Adipose tissue (tissue), 3 donors: Measurements from ENCODE around the gene SAYSD1. TPM values are rescaled to one million over a fixed set of nuclear protein-coding genes. Genes with fewer than 3 reads are reported as not detected.

Source experiments
- H3K27ac ChIP-seq: one replicate; pipeline ENCODE4 v1.5.1; 2013; ENCODE audit warnings: low read depth, low read length
- WGBS, 3 donors: extraction: QIAGEN DNeasy Blood & Tissue Kit; methylation state at CpG; one replicate each; pipeline ENCODE4 v1.1.7; 2013; 5-methylcytosine and 5-hydroxymethylcytosine counted together
- polyA plus RNA-seq, 3 donors: library from polyadenylated mRNA; stranded (reverse); fragments of 200-250 nt; gene quantifications; one replicate each; pipeline ENCODE4 v1.2.3, GENCODE V29; 2013
- donor health status: healthy with polysubstance abuse.
- donor health status: Bipolar disorder and iron deficiency.
- donor health status: healthy.

The SAYSD1 gene
- polyA plus RNA-seq, 3 donors = 6.3 to 13.6 (median 8.2) TPM

DNA sequence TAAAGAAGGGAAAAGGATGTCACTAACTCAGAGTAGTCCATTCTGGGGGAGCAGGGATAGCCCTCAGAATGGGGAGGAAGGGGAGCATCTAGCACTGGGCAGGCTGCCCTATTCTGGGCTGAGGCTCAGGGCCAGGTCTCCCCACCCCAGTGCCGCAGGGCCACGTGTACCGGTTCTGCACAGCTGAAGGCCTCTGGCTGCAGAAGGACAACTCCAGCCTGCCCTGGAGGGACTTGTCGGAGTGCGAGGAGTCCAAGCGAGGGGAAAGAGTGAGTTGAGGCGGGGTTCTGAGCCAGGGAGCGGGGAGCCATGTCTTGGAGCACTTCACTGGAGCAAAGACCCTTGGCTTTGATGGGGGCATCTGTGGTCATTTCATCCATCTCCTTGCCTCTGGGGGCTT is 49.4 kb downstream of the SAYSD1 start:
- WGBS, 3 donors = 88 to 90% (median 90%) methylated on average over 8 of the region's 8 CpGs

GRCh38 chr6:39063526-39063925 is 51.5 kb downstream of the SAYSD1 start:
- H3K27ac ChIP-seq = no peak overlapping the region
- WGBS, 3 donors = 50 to 57% (median 56%) methylated on average over 1 of the region's 1 CpG

More for the DNA sequence above, 49.4 kb downstream of the SAYSD1 start:
- H3K27ac ChIP-seq = no peak overlapping the region

DNA sequence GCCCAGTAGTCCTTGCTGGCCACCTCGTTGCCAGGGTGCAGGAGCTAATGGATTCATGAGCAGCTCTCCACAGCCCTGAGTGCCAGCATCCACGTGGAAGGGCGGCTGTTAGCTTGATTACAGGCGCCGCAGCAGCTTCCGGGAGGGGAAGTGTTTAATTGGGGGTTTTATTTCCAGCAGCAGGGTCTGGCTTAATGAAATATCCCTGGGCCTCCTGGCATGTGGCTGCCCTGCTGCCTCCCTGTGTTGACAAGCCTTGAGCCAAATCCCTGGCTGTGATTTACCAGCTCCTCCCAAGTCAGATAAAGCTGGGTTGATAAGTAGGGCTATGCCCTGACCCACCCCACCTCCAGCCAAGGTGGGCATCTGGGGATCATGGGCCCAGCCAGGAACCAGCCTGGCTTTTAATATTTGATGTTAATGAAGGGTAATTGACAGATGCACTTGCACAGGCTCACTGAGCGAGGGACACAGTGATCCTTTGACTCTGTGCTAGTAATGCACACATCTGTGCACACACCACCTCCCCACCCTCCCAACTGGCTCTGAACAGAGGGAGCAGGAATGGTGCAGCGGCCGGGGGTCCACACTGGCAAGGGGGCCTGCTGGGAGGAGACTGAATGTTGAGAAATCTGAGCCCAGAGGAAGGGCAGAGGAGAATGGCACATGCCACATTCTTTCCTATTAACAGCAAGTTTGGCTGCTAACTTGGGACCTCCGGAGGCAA is 52.8 kb downstream of the SAYSD1 start:
- 42 to 65% (median 56%) methylated on average over 10 of the region's 10 CpGs for WGBS, 3 donors
- H3K27ac ChIP-seq = no peak overlapping the region

- WGBS, 3 donors = 72 to 81% (median 80%) methylated on average over 3 of the region's 3 CpGs
- H3K27ac ChIP-seq = no peak overlapping the region
Measured at GRCh38 chr6:39061588-39061987, 53.4 kb downstream of the SAYSD1 start.

DNA sequence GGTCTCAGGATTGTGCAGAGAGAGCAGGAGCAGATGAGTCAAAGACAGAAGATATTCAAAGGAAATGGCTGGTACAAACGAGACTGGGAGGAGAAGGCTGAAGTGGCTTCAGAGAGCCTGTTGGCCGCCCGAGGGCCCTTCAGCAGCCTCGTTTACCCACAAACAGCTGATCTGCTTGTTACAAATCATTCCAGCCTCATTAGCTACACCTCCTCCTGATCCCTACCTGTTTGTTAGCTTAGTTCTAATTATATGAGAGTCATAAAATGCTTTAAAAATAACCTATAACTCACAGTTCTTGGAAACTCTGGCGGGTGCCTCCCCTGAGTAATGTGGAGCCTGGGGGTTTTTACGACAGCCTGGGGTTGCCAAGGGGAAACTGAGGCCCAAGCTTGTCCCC is 53.8 kb downstream of the SAYSD1 start:
- no peak overlapping the region for H3K27ac ChIP-seq
- WGBS, 3 donors = 47 to 74% (median 53%) methylated on average over 6 of the region's 6 CpGs

DNA sequence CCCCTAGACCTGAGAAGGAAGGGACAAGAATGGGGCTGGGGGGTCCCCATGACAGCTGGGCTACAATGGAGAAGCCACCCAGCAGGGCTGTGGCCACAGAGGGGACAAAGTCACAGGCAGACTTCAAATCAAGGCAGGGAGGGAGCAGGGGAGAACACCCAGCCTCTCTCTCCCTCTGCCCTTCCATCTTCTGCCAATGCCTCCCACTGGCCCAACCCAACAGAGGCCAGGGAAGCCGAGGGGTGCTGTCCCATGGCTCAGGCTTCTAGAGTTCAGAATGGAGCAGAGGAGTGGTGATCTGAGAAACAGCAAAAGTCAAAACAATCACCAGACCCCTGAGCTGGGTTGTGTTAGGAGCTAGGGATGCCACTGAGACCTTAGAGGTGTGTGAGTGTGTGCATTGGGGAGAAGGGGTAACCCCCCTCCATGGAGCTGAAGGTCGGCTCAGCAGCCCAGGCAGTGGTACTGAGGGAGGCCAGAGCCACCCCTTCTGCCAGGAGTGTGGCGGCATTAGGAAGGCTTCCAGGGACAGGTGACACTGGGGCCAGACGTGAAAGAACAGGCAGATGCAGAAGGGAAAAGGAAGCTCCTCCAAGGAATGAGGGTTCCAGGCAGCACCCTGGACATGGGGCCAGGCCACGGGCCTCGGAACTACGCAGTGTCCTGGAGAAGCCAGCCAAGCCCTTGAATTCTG is 54.4 kb downstream of the SAYSD1 start:
- WGBS, 3 donors = 72 to 84% (median 76%) methylated on average over 7 of the region's 7 CpGs
- no peak overlapping the region for H3K27ac ChIP-seq

GRCh38 chr6:39059496-39060310 is 55.3 kb downstream of the SAYSD1 start:
- 57 to 74% (median 65%) methylated on average over 14 of the region's 14 CpGs for WGBS, 3 donors
- no peak overlapping the region for H3K27ac ChIP-seq

- WGBS, 3 donors = 74 to 96% (median 77%) methylated on average over 6 of the region's 6 CpGs
- no peak overlapping the region for H3K27ac ChIP-seq
Measured at GRCh38 chr6:39058471-39059147, 56.4 kb downstream of the SAYSD1 start.

- no peak overlapping the region for H3K27ac ChIP-seq
- WGBS, 3 donors = 67 to 79% (median 71%) methylated on average over 16 to 17 of the region's 17 CpGs
Measured at GRCh38 chr6:39057251-39058155, 57.5 kb downstream of the SAYSD1 start.

GRCh38 chr6:39056681-39057080 is 58.3 kb downstream of the SAYSD1 start:
- H3K27ac ChIP-seq = no peak overlapping the region
- WGBS, 3 donors = 82 to 91% (median 85%) methylated on average over 9 of the region's 9 CpGs

GRCh38 chr6:39056191-39056590 is 58.8 kb downstream of the SAYSD1 start:
- WGBS, 3 donors = 92 to 98% (median 97%) methylated on average over 5 of the region's 5 CpGs
- H3K27ac ChIP-seq = no peak overlapping the region

DNA sequence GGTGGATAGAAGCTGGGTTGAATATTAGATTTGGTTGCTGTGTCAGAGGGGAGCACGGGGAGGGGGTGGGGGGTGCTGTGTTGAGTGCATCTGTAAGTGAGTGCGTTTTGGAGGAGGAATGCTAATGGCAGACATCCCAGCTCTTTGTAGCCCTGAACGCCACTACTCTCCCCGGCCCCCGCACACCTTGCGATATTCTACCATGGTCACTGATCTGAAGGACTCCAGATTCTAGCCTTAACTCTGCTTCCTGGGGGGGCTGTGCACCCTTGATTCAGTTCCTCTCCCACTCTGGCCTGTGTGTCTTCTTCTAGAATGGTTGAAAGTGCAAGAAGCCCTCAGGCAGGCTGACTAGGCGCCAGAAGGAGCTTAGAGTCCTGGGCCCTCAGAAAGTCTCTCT is 59.3 kb downstream of the SAYSD1 start:
- WGBS, 3 donors = 83 to 85% (median 84%) methylated on average over 7 of the region's 7 CpGs
- no peak overlapping the region for H3K27ac ChIP-seq

GRCh38 chr6:39054577-39055142 is 60.3 kb downstream of the SAYSD1 start:
- H3K27ac ChIP-seq = no peak overlapping the region
- 47 to 81% (median 78%) methylated on average over 9 of the region's 9 CpGs for WGBS, 3 donors

Other genes starting within 250 kb of the SAYSD1 start
- 1 to 10 TPM in 1 of 3 donors, under 1 TPM in 1, not detected in 1; 0.04 to 2.0 TPM for gene GLP1R, start 66.4 kb downstream of the SAYSD1 start, polyA plus RNA-seq
- 10 to 100 TPM in 1 of 3 donors, 1 to 10 TPM in 2; 1.0 to 10.6 (median 2.5) TPM for gene KCNK5, start 114.3 kb upstream of the SAYSD1 start, polyA plus RNA-seq
- gene KCNK17, start 199.2 kb upstream of the SAYSD1 start, polyA plus RNA-seq = under 1 TPM in 2 of 3 donors, not detected in 1; 0.13 to 0.35 TPM
- 1 to 10 TPM in 1 of 3 donors, not detected in 2; 5.0 TPM for gene KCNK16, start 207.5 kb upstream of the SAYSD1 start, polyA plus RNA-seq